GM21723 (cell line): Measurements from ENCODE around the gene METRNL.
"Not testable (repeated sequence)": the region's sequence is repeated elsewhere in the genome, so short reads cannot be mapped to it uniquely, and the experiment has no call there.

Experiments
- ATAC-seq: cut with Tn5 transposase; IDR thresholded peaks from one replicate; pipeline ENCODE4 v1.9.1; 2021; ENCODE audit warnings: mild to moderate bottlenecking, moderate library complexity; ENCODE audit not compliant: unreplicated experiment

Gene METRNL

GRCh38 chr17:83133302-83134121 lies 54.1 kb downstream of the METRNL start:
- ATAC-seq, result no peak

- ATAC-seq, result not testable (repeated sequence)
Measured at GRCh38 chr17:83134456-83134855, 55.0 kb downstream of the METRNL start.

GRCh38 chr17:83135692-83136091 lies 56.3 kb downstream of the METRNL start:
- no peak for ATAC-seq

- ATAC-seq, result no peak
Measured at GRCh38 chr17:83136156-83136555, 56.7 kb downstream of the METRNL start.

GRCh38 chr17:83136931-83137330 lies 57.5 kb downstream of the METRNL start:
- no peak for ATAC-seq

GRCh38 chr17:83137523-83137922 lies 58.1 kb downstream of the METRNL start:
- ATAC-seq, result no peak

GRCh38 chr17:83138820-83139219 lies 59.4 kb downstream of the METRNL start:
- no peak for ATAC-seq

GRCh38 chr17:83139541-83140248 lies 60.3 kb downstream of the METRNL start:
- not testable (repeated sequence) for ATAC-seq

- ATAC-seq, result not testable (repeated sequence)
Measured at GRCh38 chr17:83140249-83140566, 60.8 kb downstream of the METRNL start.

- ATAC-seq, result no peak
Measured at GRCh38 chr17:83142619-83143018, 63.2 kb downstream of the METRNL start.

GRCh38 chr17:83143817-83144231 lies 64.4 kb downstream of the METRNL start:
- ATAC-seq, result no peak
